G401.6 (cell line): Measurements from ENCODE around the gene DYRK4.

Experiments
- FAIRE-seq: peaks from 2 replicates; lab custom pipeline; 2012; peaks lifted over from hg19 to GRCh38; lab: Jason Lieb, UNC

DYRK4 gene

DNA sequence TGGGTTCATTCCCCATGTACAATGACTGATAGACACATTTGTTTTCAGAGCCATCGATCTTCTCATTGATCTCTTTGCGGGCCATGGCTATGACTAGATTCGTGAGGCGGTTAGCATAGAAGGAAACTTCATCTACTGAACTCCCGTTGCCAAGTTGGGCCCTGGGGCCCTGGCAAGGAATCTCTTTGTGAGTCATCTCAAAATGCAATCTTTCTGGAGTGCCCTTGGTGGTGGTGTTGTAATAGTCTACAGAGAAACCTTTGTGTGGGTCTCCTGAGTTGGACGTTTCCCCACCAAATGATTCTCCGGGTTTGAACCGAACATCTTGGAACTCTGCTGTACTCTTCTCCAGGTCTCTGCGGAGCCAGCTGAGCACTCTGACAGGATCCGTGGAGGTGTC lies 66.4 kb downstream of the DYRK4 start:
- no peak for FAIRE-seq

- FAIRE-seq, result no peak
These were observed 68.3 kb downstream of the DYRK4 start for GRCh38 chr12:4630262-4630661.

GRCh38 chr12:4643747-4644146 lies 81.7 kb downstream of the DYRK4 start:
- no peak for FAIRE-seq

- FAIRE-seq, result no peak
These were observed 83.0 kb downstream of the DYRK4 start for GRCh38 chr12:4645023-4645422.

DNA sequence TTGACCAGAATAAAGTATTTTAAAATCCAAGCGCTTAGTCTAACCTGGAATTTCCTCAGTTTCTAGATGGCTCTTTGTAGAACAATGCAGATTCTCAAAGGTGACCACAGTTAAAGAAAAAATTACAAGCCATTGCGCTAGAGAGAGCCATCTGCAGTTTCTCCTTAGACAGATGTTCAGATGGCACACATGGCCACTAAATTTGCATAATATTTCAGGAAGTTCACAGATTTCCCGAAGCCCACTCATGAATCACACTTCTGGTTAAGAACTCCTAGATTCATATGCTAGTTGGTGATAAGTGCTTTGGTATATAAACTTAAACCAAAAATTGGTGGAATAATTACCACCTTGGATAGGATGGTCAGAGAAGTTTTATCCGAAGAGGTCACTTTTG lies 86.1 kb downstream of the DYRK4 start:
- no peak for FAIRE-seq

DNA sequence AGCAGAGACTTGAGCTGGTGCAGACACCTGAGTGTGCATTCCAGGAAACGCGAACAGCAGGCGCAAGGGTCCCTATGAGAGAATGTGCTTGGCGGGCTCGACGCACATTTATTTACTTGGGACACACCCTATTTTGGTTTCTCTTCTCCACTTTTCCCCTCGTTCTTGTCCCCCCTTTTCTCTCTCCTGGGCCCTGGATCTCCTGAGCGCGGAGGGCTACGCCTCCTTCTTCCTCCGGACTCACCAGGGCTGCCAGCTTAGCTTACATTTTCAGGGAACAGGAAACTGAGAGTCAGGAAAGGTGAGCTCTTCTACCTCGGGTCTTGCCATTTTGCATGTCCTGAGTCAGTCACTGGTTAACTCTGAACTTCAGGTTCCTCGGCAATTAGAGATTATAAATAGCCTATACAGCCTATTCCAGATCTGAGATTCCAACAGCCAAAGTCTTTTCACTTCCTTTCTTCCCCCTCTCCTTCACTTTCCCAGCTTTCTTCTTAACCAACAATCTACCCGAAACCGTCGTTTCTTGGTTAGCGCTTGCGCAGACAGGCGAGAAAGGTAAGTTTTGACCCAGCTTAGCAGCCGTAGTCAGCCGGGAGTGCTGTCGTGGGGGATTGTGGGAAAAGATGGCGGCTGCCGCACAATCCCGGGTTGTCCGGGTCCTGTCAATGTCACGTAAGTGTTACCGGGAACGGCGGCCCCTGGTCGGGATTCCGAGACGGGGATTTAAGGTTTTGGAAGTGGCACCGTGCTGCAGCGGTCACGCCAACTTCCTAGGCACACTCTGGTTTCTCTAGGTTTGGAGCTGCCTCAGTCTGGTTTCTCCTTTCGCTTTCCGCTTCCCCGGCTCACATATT lies 86.7 kb downstream of the DYRK4 start, which contains the start of the genes AKAP3 and NDUFA9:
Gene AKAP3, minus strand, starts transcription at position 551 of the 857 bp plus-strand sequence. CDS start 10,855 bp downstream, outside the sequence.
Gene NDUFA9, plus strand, starts transcription at position 614 of the 857 bp plus-strand sequence. Its CDS starts 13 bp downstream, at position 627.
- FAIRE-seq, result peak; percentile 92

GRCh38 chr12:4649358-4649661 lies 87.3 kb downstream of the DYRK4 start:
- no peak for FAIRE-seq

- no peak for FAIRE-seq
These were observed 91.2 kb downstream of the DYRK4 start for GRCh38 chr12:4653257-4653656.

- no peak for FAIRE-seq
These were observed 91.7 kb downstream of the DYRK4 start for GRCh38 chr12:4653691-4654090.
